Left kidney (tissue), 8 donors: ENCODE results near the gene HCN1. TPM values are rescaled to one million over a fixed set of nuclear protein-coding genes. Genes with fewer than 3 reads are reported as not detected.
A peak's percentile ranks its signal among the peaks of the same experiment; 100 is the strongest.

Experiments used
- DNase-seq: peaks from one replicate; pipeline ENCODE4 v3.0.0-alpha.2; 2013
- long read RNA-seq, 8 donors: transcript quantifications; one replicate each; lab custom pipeline, GENCODE V29; 2026
- polyA plus RNA-seq: library from polyadenylated mRNA; unstranded; fragments of 120-200 nt; gene quantifications from one replicate; pipeline ENCODE4 v1.2.1, GENCODE V29; 2013; ENCODE audit not compliant: insufficient read length

Gene HCN1
- polyA plus RNA-seq = 0.03 TPM
- long read RNA-seq, donor 1 = 0 reads
- long read RNA-seq, donor 2 = 0 reads
- long read RNA-seq, donor 3 = 0 reads
- long read RNA-seq, donor 4 = 0 reads
- long read RNA-seq, donor 5 = 0 reads
- long read RNA-seq, donor 6 = 0 reads
- long read RNA-seq, donor 7 = 0 reads
- long read RNA-seq, donor 8 = 0 reads

GRCh38 chr5:45696206-45696836 is at the start of gene HCN1:
TSS of gene HCN1 (minus strand) at chr5:45696380.
- peak; percentile 75 for DNase-seq

- DNase-seq = no peak
These were observed 44.9 kb upstream of the HCN1 start for GRCh38 chr5:45741110-45741509.

- DNase-seq = no peak
These were observed 41.0 kb upstream of the HCN1 start for GRCh38 chr5:45737153-45737552.

- DNase-seq = no peak
These were observed 29.4 kb upstream of the HCN1 start for GRCh38 chr5:45725537-45725936.

GRCh38 chr5:45697201-45697600 is 1.0 kb upstream of the HCN1 start:
- no peak for DNase-seq

GRCh38 chr5:45695804-45696156 is 400 bp downstream of the HCN1 start:
- no peak for DNase-seq

GRCh38 chr5:45694971-45695803 is 993 bp downstream of the HCN1 start:
- DNase-seq = no peak

- DNase-seq = peak; percentile 18
These were observed 1.8 kb downstream of the HCN1 start for GRCh38 chr5:45694255-45694814.

GRCh38 chr5:45692481-45692880 is 3.7 kb downstream of the HCN1 start:
- no peak for DNase-seq

GRCh38 chr5:45691656-45692055 is 4.5 kb downstream of the HCN1 start:
- DNase-seq = no peak

GRCh38 chr5:45687701-45688100 is 8.5 kb downstream of the HCN1 start:
- no peak for DNase-seq

- no peak for DNase-seq
These were observed 9.6 kb downstream of the HCN1 start for GRCh38 chr5:45686620-45687019.

GRCh38 chr5:45684118-45684517 is 12.1 kb downstream of the HCN1 start:
- DNase-seq = no peak

GRCh38 chr5:45680950-45681349 is 15.2 kb downstream of the HCN1 start:
- no peak for DNase-seq

- DNase-seq = no peak
These were observed 18.7 kb downstream of the HCN1 start for GRCh38 chr5:45677524-45677923.

GRCh38 chr5:45672271-45672670 is 23.9 kb downstream of the HCN1 start:
- DNase-seq = no peak

- DNase-seq = no peak
These were observed 47.4 kb downstream of the HCN1 start for GRCh38 chr5:45648744-45649143.

- DNase-seq = no peak
These were observed 53.1 kb downstream of the HCN1 start for GRCh38 chr5:45643056-45643455.

GRCh38 chr5:45642370-45642769 is 53.8 kb downstream of the HCN1 start:
- no peak for DNase-seq

GRCh38 chr5:45639040-45639439 is 57.1 kb downstream of the HCN1 start:
- no peak for DNase-seq

GRCh38 chr5:45627076-45627656 is 69.0 kb downstream of the HCN1 start:
- no peak for DNase-seq

- no peak for DNase-seq
These were observed 72.3 kb downstream of the HCN1 start for GRCh38 chr5:45623832-45624231.

GRCh38 chr5:45622365-45622764 is 73.8 kb downstream of the HCN1 start:
- no peak for DNase-seq
